NCI-H146 (cell line): ENCODE data around the gene FEN1.

Experiments
- DNase-seq: peaks from one replicate; lab custom pipeline; 2025; lab: John Stamatoyannopoulos, UW

FEN1 gene

DNA sequence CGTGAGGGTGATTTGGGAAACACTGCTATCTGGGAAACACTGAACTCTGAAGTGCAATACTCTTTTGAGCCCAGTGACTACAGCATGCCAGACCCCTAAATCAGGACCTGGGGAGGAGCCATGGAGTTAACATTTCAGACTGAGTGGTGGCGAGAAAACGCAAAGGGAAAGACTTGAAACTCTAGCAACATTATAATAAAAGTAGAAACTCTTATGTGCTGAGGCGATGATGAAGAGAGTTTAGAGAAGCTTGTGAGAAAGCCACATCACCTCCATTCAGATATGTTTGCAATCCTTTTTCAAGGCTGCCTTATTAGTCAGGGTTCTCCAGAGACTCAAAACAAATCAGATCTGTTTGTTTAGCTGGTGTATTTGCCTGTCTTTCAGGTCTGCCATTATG is 1.9 kb downstream of the FEN1 start:
- no peak for DNase-seq

GRCh38 chr11:61795459-61795858 is 2.7 kb downstream of the FEN1 start:
- no peak for DNase-seq

DNA sequence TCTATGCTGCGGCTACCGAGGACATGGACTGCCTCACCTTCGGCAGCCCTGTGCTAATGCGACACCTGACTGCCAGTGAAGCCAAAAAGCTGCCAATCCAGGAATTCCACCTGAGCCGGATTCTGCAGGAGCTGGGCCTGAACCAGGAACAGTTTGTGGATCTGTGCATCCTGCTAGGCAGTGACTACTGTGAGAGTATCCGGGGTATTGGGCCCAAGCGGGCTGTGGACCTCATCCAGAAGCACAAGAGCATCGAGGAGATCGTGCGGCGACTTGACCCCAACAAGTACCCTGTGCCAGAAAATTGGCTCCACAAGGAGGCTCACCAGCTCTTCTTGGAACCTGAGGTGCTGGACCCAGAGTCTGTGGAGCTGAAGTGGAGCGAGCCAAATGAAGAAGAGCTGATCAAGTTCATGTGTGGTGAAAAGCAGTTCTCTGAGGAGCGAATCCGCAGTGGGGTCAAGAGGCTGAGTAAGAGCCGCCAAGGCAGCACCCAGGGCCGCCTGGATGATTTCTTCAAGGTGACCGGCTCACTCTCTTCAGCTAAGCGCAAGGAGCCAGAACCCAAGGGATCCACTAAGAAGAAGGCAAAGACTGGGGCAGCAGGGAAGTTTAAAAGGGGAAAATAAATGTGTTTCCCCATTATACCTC is 3.3 kb downstream of the FEN1 start:
- no peak for DNase-seq

GRCh38 chr11:61797263-61797944 is 4.7 kb downstream of the FEN1 start:
- peak; percentile 66 for DNase-seq

- no peak for DNase-seq
These were observed 7.1 kb downstream of the FEN1 start for GRCh38 chr11:61799665-61800284.

DNA sequence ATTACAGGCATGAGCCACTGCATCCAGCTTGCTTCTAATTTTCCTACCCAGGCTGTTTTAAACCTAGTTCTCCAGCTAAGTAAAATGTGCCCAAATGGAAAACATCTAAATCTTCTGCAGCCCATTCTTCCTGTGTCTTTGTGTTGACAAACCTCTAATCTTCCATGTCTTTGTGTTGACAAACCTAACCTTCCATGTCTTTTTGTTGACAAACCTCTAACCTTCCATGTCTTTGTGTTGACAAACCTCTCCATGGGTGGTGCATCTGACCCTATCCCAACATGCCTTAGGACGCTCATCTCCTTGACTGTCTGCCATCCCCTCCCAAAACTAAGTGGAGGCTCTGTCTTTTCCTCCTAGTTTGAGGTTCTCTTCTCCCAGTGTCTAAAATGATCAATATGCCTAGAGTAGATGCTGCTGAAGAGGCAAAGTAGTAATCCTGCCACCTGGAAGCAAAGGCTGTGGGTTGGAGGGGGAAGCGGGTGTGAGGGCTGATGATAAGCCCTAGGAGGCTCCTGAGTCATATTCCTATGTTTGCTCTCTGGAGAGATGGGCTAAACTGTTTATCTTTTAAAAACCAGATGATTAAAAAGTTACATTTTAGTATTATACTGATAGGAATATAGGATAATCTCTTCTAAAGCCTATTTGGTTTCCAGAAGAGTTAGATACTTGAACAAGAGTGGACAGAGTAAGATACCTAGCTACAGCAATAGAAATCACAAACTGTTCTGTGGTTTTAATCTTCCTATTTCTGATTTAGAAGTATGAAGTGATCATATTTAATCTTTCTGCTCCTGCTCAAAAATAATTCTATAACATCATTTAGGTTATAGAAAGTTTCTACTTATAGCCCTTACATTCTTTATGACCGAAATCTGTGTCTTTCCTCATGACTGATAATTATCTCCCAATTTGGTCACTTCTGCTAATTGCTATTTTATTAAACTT is 7.9 kb downstream of the FEN1 start:
- no peak for DNase-seq

GRCh38 chr11:61802605-61803004 is 9.9 kb downstream of the FEN1 start:
- no peak for DNase-seq

GRCh38 chr11:61803889-61804647 is 11.4 kb downstream of the FEN1 start:
- no peak for DNase-seq

- DNase-seq: no peak
These were observed 12.4 kb downstream of the FEN1 start for GRCh38 chr11:61805146-61805545.

DNA sequence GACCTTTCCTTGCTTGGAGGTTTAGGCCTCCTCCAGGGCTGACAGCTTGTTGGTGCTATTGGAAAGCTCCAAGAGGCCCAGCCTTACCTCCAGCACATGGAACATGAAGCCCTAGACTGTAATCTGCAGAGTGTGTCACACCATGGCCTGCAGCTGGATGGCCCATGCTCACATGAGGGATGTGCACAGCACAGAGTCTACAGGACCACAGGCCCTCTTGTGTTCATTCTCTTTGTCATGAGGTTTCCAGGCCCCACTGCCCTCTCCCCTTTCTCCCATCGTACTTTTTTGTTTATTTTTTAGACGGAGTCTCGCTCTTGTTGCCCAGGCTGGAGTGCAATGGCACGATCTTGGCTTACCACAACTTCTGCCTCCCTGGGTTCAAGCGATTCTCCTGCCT is 14.1 kb downstream of the FEN1 start:
- no peak for DNase-seq

DNA sequence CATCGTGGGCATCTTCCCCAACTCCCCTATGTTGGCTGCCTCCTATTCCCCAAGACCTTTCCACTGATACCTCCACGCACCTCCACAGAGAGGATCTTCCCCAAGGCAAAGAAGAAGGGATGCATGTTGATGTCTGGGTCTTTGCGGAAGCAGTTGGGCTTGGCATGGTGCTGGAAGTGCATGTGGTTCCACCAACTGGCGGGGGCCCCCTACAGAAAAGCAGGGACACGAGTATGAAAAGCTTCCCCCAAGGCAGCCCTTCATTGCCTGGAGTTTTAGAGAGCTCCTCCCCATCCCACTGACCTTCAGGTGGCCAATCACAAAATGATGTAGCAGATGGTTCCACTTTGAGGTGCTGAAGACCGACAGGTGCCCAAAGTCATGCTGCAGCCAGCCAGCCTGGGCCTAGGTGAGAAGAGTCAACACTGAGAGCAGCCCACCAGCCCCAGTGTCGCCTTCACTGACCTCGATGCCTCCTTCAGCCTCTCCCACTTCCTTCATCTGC is 18.0 kb downstream of the FEN1 start:
- DNase-seq: no peak

DNA sequence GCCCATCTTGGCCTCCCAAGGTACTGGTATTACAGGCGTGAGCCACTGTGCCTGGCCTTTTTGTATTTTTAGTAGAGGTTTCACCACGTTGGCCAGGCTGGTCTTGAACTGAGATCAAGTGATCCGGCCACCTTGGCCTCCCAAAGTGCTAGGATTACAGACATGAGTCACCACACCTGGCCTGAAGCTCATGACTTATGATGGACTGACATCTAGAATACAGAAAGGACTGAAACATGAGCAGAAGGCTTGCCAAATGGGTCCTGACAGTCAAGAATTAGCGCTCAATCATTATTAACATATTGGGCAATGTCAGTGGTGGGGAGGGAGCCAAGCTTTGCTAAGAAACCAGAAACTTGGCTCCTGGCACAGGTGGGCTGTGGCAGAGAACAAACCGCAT is 19.1 kb downstream of the FEN1 start:
- DNase-seq: no peak

DNA sequence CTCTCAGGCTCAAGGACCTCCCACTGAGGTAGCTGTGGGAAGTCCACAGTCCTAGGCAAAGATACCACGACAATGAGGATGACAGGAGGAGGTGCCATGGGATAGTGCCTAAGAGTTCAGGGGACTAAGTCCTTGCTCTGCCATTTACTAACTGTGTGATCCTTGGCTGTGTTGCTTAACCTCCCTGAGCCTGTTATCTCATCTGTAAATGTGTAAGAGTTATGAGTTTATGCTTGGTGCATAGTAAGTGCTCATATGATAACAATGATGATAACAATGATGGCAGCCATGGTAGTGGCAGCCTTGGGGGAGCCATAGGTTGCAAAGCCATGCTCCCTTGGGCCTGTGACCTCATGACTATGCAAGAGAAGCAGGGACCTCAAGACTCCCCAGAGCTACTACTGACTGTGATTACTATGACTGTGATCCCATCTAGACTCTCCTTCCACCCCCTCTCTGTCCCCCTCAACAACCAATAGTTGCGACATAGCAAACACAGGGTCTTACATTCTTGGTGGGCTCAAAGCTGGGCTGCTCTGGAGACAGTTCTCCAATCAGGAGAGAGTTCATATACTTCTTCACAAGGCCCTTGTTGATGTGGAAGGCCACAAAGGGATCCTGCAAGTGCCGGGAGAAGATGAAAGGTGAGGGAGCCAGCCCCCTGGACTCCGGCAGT is 20.2 kb downstream of the FEN1 start:
- no peak for DNase-seq

- peak; percentile 58 for DNase-seq
These were observed 21.7 kb downstream of the FEN1 start for GRCh38 chr11:61814247-61814957.

DNA sequence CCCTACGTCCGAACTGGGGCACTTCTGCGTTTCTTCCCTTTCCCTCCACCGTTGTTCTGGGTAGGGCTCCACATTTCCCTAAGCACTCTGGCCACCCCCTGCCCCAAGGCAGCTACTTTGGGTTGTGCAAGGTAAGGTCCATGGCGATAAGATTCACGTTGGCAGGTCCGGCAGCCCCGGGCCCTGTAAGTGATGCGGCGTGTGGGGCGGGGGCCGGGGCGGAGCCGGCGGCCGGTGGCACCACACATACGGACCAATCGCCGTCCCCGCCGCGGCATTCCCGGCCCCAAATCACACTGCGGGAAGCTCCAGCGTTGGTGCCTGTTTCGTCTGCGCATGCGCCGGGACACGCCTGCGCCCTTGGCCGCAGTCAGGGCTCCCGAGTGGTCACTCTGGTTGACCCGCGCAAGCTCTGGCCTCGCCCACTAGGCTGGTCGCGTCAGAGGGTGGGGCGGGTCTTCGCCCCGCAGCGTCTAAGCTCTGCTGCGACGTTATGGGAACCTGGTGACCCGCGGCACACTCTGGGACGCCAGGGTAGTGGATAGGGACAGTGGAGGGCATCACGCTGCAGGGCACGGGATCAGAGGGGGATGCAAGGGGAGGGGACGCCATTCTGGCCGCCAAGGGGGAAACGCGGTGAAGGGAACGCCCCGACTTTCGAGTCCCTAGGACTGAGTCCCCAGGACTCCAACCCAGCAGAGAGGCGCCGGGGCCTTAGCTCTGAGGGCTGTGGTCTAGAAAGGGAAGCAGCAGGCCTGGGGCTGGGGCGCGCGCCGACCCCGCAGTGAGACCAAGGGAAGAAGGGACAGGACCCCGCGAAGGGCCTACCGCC is 22.5 kb downstream of the FEN1 start:
- peak; percentile 99 for DNase-seq

- peak; percentile 92 for DNase-seq
These were observed 23.4 kb downstream of the FEN1 start for GRCh38 chr11:61815790-61816735.

DNA sequence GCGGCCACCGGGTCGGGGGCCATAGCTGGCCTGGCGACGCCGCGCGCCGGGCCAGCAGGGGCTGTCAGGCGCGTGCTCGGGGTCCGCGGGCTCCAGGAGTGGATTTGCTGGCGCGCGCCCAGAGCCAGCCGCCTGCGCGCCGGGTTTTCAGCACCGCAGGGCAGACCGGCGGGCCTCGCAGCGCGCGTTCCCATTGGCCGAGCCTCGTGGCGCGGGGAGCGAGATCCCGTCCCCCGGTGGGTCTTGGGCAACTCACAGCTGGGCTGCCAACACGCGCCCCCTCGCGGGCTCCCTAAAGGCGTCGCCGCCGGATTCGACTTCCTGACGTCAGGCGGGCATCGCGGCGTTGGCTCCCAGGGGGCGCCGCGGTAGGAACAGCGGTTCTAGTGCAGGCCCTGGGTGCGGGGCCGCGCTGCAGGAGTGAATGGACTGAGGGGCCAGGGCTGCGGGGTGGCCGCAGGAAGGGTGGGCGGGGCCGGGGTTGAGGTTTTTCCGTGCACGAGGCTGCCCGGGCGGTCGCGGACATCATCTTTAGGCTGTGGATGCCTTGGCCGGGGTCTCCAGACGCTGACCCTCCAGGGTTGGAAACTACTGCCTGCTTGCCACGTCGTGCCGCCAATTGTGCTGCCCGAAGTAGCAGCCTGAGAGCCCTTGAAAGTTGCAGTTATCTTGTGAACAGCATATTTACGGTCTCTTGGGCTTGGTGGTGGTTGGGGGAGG is 24.2 kb downstream of the FEN1 start, which contains the start of gene FADS1:
FADS1 (minus strand) TSS at position 268 of the 720 bp plus-strand sequence; CDS start at position 194, 74 bp downstream.
- peak; percentile 98 for DNase-seq
